Astrocyte (in vitro differentiated cells and primary cell): ENCODE results near the gene FOS. TPM values are rescaled to one million over a fixed set of nuclear protein-coding genes. Genes with fewer than 3 reads are reported as not detected.

Experiments
- DNase-seq: peaks from one replicate; pipeline ENCODE4 v3.0.0-alpha.2; 2010; ENCODE audit warnings: low read depth
- FAIRE-seq: peaks from 2 replicates; lab custom pipeline; 2011; peaks lifted over from hg19 to GRCh38; lab: Jason Lieb, UNC
- H2AFZ ChIP-seq: 2 replicates; pipeline ENCODE4 v1.6.0; 2012; ENCODE audit warnings: low read depth, low read length, inconsistent platforms
- H3K27ac ChIP-seq: 2 replicates; pipeline ENCODE4 v1.5.1; 2011; ENCODE audit warnings: low read depth, low read length, inconsistent platforms
- H3K27me3 ChIP-seq: 2 replicates; pipeline ENCODE4 v1.6.0; 2011; ENCODE audit warnings: low read length, inconsistent platforms; ENCODE audit not compliant: insufficient read depth
- H3K36me3 ChIP-seq: 2 replicates; pipeline ENCODE4 v1.5.1; 2011; ENCODE audit warnings: low read length, inconsistent platforms; ENCODE audit not compliant: insufficient read depth
- H3K4me1 ChIP-seq: 2 replicates; pipeline ENCODE4 v1.5.1; 2011; ENCODE audit warnings: low read length, inconsistent platforms; ENCODE audit not compliant: insufficient read depth
- H3K4me2 ChIP-seq: 2 replicates; pipeline ENCODE4 v1.6.0; 2012; ENCODE audit warnings: low read length, inconsistent platforms
- H3K4me3 ChIP-seq: 2 replicates; pipeline ENCODE4 v1.5.1; 2011; ENCODE audit warnings: low read depth, mild to moderate bottlenecking, low read length, inconsistent platforms; ENCODE audit not compliant: insufficient read depth
- H3K79me2 ChIP-seq: 2 replicates; pipeline ENCODE4 v1.6.0; 2012; ENCODE audit warnings: mild to moderate bottlenecking, low read length, inconsistent platforms; ENCODE audit not compliant: insufficient read depth
- H3K9ac ChIP-seq: 2 replicates; pipeline ENCODE4 v1.6.0; 2012; ENCODE audit warnings: mild to moderate bottlenecking, low read length, inconsistent platforms
- H3K9me3 ChIP-seq: 2 replicates; pipeline ENCODE4 v1.5.1; 2012; ENCODE audit warnings: low read depth, mild to moderate bottlenecking, low read length, inconsistent platforms; ENCODE audit not compliant: insufficient read depth
- H4K20me1 ChIP-seq: 2 replicates; pipeline ENCODE4 v1.6.0; 2012; ENCODE audit warnings: low read length, inconsistent platforms; ENCODE audit not compliant: insufficient read depth
- H3K27ac Mint-ChIP-seq: one replicate; pipeline ENCODE4 v1.8.0; 2021; ENCODE audit warnings: mild to moderate bottlenecking, mixed read lengths; ENCODE audit not compliant: unreplicated experiment
- H3K27me3 Mint-ChIP-seq: one replicate; pipeline ENCODE4 v1.8.0; 2021; ENCODE audit warnings: low read depth, mixed read lengths; ENCODE audit not compliant: unreplicated experiment
- H3K36me3 Mint-ChIP-seq: one replicate; pipeline ENCODE4 v1.8.0; 2021; ENCODE audit warnings: low read depth, mixed read lengths; ENCODE audit not compliant: unreplicated experiment
- H3K4me1 Mint-ChIP-seq: one replicate; pipeline ENCODE4 v1.8.0; 2021; ENCODE audit warnings: low read depth, mixed read lengths; ENCODE audit not compliant: unreplicated experiment
- H3K4me3 Mint-ChIP-seq: one replicate; pipeline ENCODE4 v1.8.0; 2021; ENCODE audit warnings: mild to moderate bottlenecking, moderate library complexity, mixed read lengths; ENCODE audit not compliant: unreplicated experiment
- H3K9me3 Mint-ChIP-seq: one replicate; pipeline ENCODE4 v1.8.0; 2021; ENCODE audit warnings: mild to moderate bottlenecking, mixed read lengths; ENCODE audit not compliant: unreplicated experiment
- EZH2 ChIP-seq: IDR thresholded peaks from 2 replicates; pipeline ENCODE4 v1.6.1; 2012; ENCODE audit warnings: mild to moderate bottlenecking, low read length, inconsistent platforms; ENCODE audit not compliant: insufficient read depth
- total RNA-seq: library from RNA; stranded (reverse); gene quantifications from 2 replicates; pipeline ENCODE4 v1.2.1, GENCODE V29; 2021
- TF ChIP-seq, protein P1 (sequence below): IDR thresholded peaks from 2 replicates; pipeline ENCODE4 v1.5.1; 2011; ENCODE audit warnings: low read depth, mild to moderate bottlenecking, inconsistent platforms, low read length, moderate library complexity; ENCODE audit not compliant: insufficient read depth

The FOS gene
- total RNA-seq, 1 donor from 2014 or later, result 57.7 TPM

DNA sequence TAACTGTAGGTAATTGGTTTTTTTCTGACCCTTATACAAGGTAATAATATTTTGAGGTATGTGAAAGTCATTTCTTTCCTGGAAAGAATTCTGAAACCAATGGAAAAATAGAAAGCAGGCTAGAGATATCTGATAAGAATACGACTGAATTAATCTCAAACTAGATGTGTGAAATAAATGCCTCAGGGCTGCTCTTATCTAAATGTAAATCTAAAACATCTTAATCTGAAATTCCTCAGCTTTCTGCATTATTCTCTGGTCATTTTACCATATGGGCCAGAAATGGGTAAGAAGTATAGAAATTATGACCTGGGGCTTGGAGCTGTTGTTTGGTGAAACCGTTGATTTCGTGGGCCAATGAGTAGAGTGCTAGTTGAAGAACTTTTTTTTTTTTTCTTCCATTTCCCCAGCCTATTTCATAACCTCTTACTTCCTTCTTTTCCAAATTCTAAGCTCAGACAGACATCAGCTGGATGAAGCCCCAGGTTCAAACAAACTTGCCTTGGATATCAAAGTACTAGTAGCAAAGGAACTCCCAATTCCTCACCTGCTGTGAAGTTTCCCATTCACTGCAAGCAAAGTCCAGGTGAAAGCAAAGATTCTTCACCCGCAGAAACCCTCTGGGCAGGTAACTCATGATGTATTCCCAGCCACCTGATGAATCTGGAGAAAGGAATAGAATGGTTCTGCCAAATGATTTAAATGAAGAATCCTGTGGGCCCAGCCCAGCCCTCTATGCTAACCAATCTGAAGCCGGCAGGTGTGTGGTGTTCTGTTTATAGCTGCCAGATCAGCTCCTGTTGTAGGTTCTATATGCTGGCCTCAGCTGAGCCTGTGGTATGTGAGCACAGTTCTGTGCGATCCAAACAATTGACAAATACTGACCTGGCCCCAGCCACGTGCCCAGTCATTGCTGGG lies 9.7 kb upstream of the FOS start:
- Mint-ChIP-seq H3K9me3 (no peaks in the 10 kb centered on the region), H3K27me3 (no peaks in the 10 kb centered on the region), H3K27ac (no peak overlapping the region), H3K36me3 (no peaks in the 10 kb centered on the region), H3K4me1 (peaks cover 17% of the 10 kb centered on the region), H3K4me3 (no peak overlapping the region)
- Histone ChIP-seq H3K4me3 (no peak overlapping the region), H2AFZ (no peak overlapping the region), H4K20me1 (no peaks in the 10 kb centered on the region), H3K36me3 (no peaks in the 10 kb centered on the region), H3K9me3 (no peaks in the 10 kb centered on the region), H3K4me2 (no peak overlapping the region), H3K4me1 (peaks cover 18% of the 10 kb centered on the region), H3K9ac (no peak overlapping the region), H3K27ac (no peak overlapping the region), H3K79me2 (no peaks in the 10 kb centered on the region), H3K27me3 (no peaks in the 10 kb centered on the region)
- FAIRE-seq, result no peak
- no peak for TF ChIP-seq EZH2
- TF ChIP-seq, protein P1, sequence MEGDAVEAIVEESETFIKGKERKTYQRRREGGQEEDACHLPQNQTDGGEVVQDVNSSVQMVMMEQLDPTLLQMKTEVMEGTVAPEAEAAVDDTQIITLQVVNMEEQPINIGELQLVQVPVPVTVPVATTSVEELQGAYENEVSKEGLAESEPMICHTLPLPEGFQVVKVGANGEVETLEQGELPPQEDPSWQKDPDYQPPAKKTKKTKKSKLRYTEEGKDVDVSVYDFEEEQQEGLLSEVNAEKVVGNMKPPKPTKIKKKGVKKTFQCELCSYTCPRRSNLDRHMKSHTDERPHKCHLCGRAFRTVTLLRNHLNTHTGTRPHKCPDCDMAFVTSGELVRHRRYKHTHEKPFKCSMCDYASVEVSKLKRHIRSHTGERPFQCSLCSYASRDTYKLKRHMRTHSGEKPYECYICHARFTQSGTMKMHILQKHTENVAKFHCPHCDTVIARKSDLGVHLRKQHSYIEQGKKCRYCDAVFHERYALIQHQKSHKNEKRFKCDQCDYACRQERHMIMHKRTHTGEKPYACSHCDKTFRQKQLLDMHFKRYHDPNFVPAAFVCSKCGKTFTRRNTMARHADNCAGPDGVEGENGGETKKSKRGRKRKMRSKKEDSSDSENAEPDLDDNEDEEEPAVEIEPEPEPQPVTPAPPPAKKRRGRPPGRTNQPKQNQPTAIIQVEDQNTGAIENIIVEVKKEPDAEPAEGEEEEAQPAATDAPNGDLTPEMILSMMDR, result no peak
- DNase-seq, result no peak

DNA sequence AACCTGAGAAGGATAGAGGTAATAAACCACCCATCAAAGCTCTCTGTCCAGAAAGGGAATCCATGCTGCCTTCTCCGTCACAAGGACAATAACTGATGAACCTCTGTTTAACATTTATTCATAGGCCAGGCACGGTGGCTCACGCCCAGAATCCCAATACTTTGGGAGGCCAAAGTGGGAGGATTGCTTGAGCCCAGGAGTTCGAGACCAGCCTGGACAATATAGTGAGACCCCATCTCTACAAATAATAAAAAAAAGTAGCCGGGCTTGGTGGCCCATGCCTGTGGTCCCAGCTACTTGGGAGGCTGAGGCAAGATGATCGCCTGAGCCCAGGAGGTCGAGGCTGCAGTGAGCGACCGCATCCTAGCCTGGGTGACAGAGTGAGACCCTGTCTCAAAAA lies 7.1 kb upstream of the FOS start:
- H3K4me2 ChIP-seq, result no peak overlapping the region
- H3K27me3 Mint-ChIP-seq, result no peaks in the 10 kb centered on the region
- no peaks in the 10 kb centered on the region for H3K79me2 ChIP-seq
- no peaks in the 10 kb centered on the region for H3K9me3 Mint-ChIP-seq
- DNase-seq, result no peak
- H3K36me3 Mint-ChIP-seq, result no peaks in the 10 kb centered on the region
- no peak overlapping the region for H3K4me3 Mint-ChIP-seq
- no peak for TF ChIP-seq EZH2
- TF ChIP-seq, protein P1, result no peak
- peaks cover 20% of the 10 kb centered on the region for H3K4me1 Mint-ChIP-seq
- no peak overlapping the region for H3K4me3 ChIP-seq
- no peaks in the 10 kb centered on the region for H4K20me1 ChIP-seq
- no peaks in the 10 kb centered on the region for H3K36me3 ChIP-seq
- FAIRE-seq, result no peak
- H3K27ac Mint-ChIP-seq, result no peak overlapping the region
- no peak overlapping the region for H3K27ac ChIP-seq
- no peak overlapping the region for H2AFZ ChIP-seq
- H3K9ac ChIP-seq, result no peak overlapping the region
- H3K27me3 ChIP-seq, result no peaks in the 10 kb centered on the region
- peaks cover 22% of the 10 kb centered on the region for H3K4me1 ChIP-seq
- H3K9me3 ChIP-seq, result no peaks in the 10 kb centered on the region
